CD8-positive, alpha-beta memory T cell (primary cell): ENCODE results near the gene CEP112. TPM values are rescaled to one million over a fixed set of nuclear protein-coding genes. Genes with fewer than 3 reads are reported as not detected.

Source experiments
- CTCF ChIA-PET: fragments of 350-600 bp; sonication (Branson Sonifier 250); formaldehyde crosslinking; loops from one replicate; lab custom pipeline; 2021; ENCODE audit warnings: antibody characterized with exemption; lab: Charles Lee
- POLR2A ChIA-PET: fragments of 350-600 bp; sonication (Branson Sonifier 250); formaldehyde crosslinking; loops from one replicate; lab custom pipeline; 2021; ENCODE audit warnings: antibody characterized with exemption; lab: Charles Lee
- DNase-seq, 5 donors: peaks; one replicate each; pipeline versions ENCODE4 v3.0.0 to v3.0.0-alpha.2; 2020 to 2022; ENCODE audit warnings: mixed read lengths in 1 of 5
- H3K27ac ChIP-seq: one replicate; pipeline ENCODE4 v1.7.0; 2013; ENCODE audit warnings: low read depth, mild to moderate bottlenecking, low read length, moderate library complexity
- H3K27me3 ChIP-seq: 2 replicates; pipeline ENCODE4 v1.7.0; 2013; ENCODE audit warnings: low read length, mild to moderate bottlenecking; ENCODE audit not compliant: insufficient read depth, poor library complexity, severe bottlenecking
- H3K36me3 ChIP-seq: 2 replicates; pipeline ENCODE4 v1.7.0; 2013; ENCODE audit warnings: mild to moderate bottlenecking, low read length, moderate library complexity; ENCODE audit not compliant: insufficient read depth
- H3K4me1 ChIP-seq: 2 replicates; pipeline ENCODE4 v1.7.0; 2013; ENCODE audit warnings: mild to moderate bottlenecking, low read length, moderate library complexity; ENCODE audit not compliant: insufficient read depth
- H3K4me3 ChIP-seq: 2 replicates; pipeline ENCODE4 v1.7.0; 2013; ENCODE audit warnings: mild to moderate bottlenecking, low read length
- H3K9me3 ChIP-seq: 2 replicates; pipeline ENCODE4 v1.7.0; 2013; ENCODE audit warnings: mild to moderate bottlenecking, low read length
- H3K27ac Mint-ChIP-seq, 8 donors: one replicate each; pipeline ENCODE4 v1.8.0; 2020 to 2021; ENCODE audit warnings: mixed read lengths in 8 of 8, mild to moderate bottlenecking in 6 of 8, inconsistent platforms in 3 of 8, moderate library complexity in 3 of 8
- H3K27me3 Mint-ChIP-seq, 2 donors: one replicate each; pipeline ENCODE4 v1.8.0; 2020 to 2021; ENCODE audit warnings: mixed read lengths in 2 of 2, mild to moderate bottlenecking in 1 of 2, moderate library complexity in 1 of 2
- H3K36me3 Mint-ChIP-seq, 3 donors: one replicate each; pipeline ENCODE4 v1.8.0; 2020 to 2021; ENCODE audit warnings: mixed read lengths in 3 of 3, inconsistent platforms in 1 of 3, mild to moderate bottlenecking in 1 of 3
- H3K4me1 Mint-ChIP-seq, 3 donors: one replicate each; pipeline ENCODE4 v1.8.0; 2020 to 2021; ENCODE audit warnings: mixed read lengths in 3 of 3, inconsistent platforms in 1 of 3, mild to moderate bottlenecking in 1 of 3
- H3K4me3 Mint-ChIP-seq, 7 donors: one replicate each; pipeline ENCODE4 v1.8.0; 2020 to 2021; ENCODE audit warnings: mixed read lengths in 7 of 7, mild to moderate bottlenecking in 6 of 7, moderate library complexity in 4 of 7, inconsistent platforms in 2 of 7
- H3K9me3 Mint-ChIP-seq, 5 donors: one replicate each; pipeline ENCODE4 v1.8.0; 2020 to 2022; ENCODE audit warnings: mixed read lengths in 5 of 5, mild to moderate bottlenecking in 3 of 5, moderate library complexity in 2 of 5, inconsistent platforms in 1 of 5
- polyA plus RNA-seq: library from polyadenylated mRNA; unstranded; fragments of 300-500 nt; fragmentation: Illumina TruSeq; gene quantifications from one replicate; pipeline ENCODE4 v1.2.3, GENCODE V29; 2021
- total RNA-seq, 2 experiments: library from RNA; stranded (reverse); gene quantifications; one replicate each; pipeline ENCODE4 v1.2.3, GENCODE V29; 2021

CEP112 gene
- total and polyA plus RNA-seq, 3 experiments from 2014 or later, result 0.64 to 4.5 (median 3.0) TPM

DNA sequence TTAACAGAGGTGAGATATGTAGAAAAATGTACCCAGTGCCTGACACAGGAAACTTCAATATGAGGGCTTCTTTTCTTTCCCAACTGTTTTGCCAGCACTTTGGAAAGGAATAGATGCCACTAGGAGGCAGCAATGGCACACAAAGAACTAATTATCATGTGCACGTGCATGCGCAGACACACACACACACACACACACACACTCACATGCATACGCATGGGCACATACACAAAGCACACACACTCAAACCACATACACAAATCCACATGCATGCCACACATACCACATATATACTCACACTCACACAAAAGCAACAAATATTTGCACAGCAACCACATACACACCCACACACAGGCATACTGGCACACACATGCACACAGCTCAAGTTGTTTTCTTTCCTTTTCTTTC is 8.8 kb upstream of the CEP112 start:
- no peaks in the 10 kb centered on the region for H3K9me3 Mint-ChIP-seq
- no peak overlapping the region for H3K27ac ChIP-seq
- H3K27me3 Mint-ChIP-seq, result peaks cover 0 to 5% of the 10 kb centered on the region in 2 donors
- ChIA-PET POLR2A (interaction anchor here (0.7 kb wide), 1 partner anchor 47 kb away, joined by 4 read pairs; no protein-coding TSS in a partner anchor), CTCF (interaction anchor here (0.8 to 1.3 kb wide), 4 partner anchors 9 to 366 kb away, joined by 3 to 5 read pairs (median 4); partner anchors contain the start of gene CEP112)
- peaks cover 16% of the 10 kb centered on the region for H3K4me1 ChIP-seq
- no peaks in the 10 kb centered on the region for H3K36me3 ChIP-seq
- no peaks in the 10 kb centered on the region for H3K27me3 ChIP-seq
- H3K9me3 ChIP-seq, result no peaks in the 10 kb centered on the region
- H3K4me3 ChIP-seq, result no peak overlapping the region
- H3K4me3 Mint-ChIP-seq, result peak overlapping the region in 2 of 7 donors; percentile 14 to 41
- H3K36me3 Mint-ChIP-seq, result no peaks in the 10 kb centered on the region
- H3K27ac Mint-ChIP-seq, result peak overlapping the region in 7 of 8 donors; percentile 2 to 87 (median 47)
- DNase-seq, result peak in 3 of 5 donors; percentile 24 to 40 (median 29)
- peaks cover 13 to 21% (median 19%) of the 10 kb centered on the region in 3 donors for H3K4me1 Mint-ChIP-seq

DNA sequence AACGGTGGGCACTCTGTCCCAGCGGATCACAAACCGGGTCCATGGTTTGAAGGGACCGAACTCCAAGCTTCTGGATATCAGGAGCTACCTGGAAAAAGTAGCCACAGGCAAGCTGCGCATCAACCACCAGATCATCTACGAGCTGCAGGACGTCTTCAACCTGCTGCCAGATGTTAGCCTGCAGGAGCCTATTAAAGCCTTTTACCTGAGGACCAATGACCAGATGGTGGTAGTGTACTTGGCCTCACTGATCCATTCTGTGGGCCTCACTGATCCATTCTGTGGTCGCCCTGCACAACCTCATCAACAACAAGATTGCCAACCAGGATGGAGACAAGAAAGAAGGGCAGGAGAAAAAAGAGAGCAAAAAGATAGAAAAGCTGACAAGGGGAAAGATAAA is 6.3 kb upstream of the CEP112 start:
- no peak overlapping the region for H3K4me3 ChIP-seq
- no peaks in the 10 kb centered on the region for H3K27me3 ChIP-seq
- Mint-ChIP-seq H3K9me3 (no peaks in the 10 kb centered on the region), H3K27me3 (peaks cover 0 to 5% of the 10 kb centered on the region in 2 donors), H3K4me1 (peaks cover 13 to 21% (median 19%) of the 10 kb centered on the region in 3 donors), H3K36me3 (no peaks in the 10 kb centered on the region), H3K27ac (peak overlapping the region in 1 of 8 donors; percentile 37), H3K4me3 (no peak overlapping the region)
- no peaks in the 10 kb centered on the region for H3K36me3 ChIP-seq
- no peak overlapping the region for H3K27ac ChIP-seq
- DNase-seq, result no peak
- H3K9me3 ChIP-seq, result no peaks in the 10 kb centered on the region
- CTCF ChIA-PET, result no interaction called here
- POLR2A ChIA-PET, result no interaction called here
- H3K4me1 ChIP-seq, result peaks cover 16% of the 10 kb centered on the region

DNA sequence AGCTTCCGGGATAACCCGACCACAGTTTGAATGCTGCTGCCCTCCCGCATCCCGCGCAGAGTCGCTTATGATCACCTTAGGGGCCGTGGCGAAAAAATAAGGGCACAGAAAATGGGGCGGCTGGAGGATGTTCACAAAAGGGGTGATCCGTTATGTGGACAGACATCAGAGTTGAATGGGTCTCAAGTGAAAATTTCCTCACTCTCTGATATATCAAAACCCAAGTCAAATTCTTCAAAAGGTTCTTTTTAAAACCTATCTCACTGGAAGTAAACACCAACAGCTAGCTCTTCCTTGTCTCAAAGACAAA is 400 bp upstream of the CEP112 start:
- peak overlapping the region; percentile 68 for H3K27ac ChIP-seq
- no peaks in the 10 kb centered on the region for H3K27me3 ChIP-seq
- ChIA-PET CTCF (interaction anchor here (1.6 to 1.9 kb wide), 2 partner anchors 8 to 10 kb away, joined by 4 to 5 read pairs; no protein-coding TSS in a partner anchor), POLR2A (interaction anchor here (0.6 kb wide), 1 partner anchor 12 kb away, joined by 3 read pairs; no protein-coding TSS in a partner anchor)
- peak overlapping the region; percentile 83 to 94 (median 86) for H3K4me3 Mint-ChIP-seq
- peak overlapping the region; percentile 90 to 98 (median 96) for H3K27ac Mint-ChIP-seq
- H3K36me3 Mint-ChIP-seq, result peaks cover 0 to 1% (median 0%) of the 10 kb centered on the region in 3 donors
- peaks cover 12% of the 10 kb centered on the region for H3K4me1 ChIP-seq
- H3K4me1 Mint-ChIP-seq, result peaks cover 12 to 18% (median 17%) of the 10 kb centered on the region in 3 donors
- peak overlapping the region; percentile 41 for H3K4me3 ChIP-seq
- H3K36me3 ChIP-seq, result no peaks in the 10 kb centered on the region
- H3K27me3 Mint-ChIP-seq, result no peaks in the 10 kb centered on the region
- no peak for DNase-seq
- H3K9me3 ChIP-seq, result no peaks in the 10 kb centered on the region
- H3K9me3 Mint-ChIP-seq, result peaks cover 0 to 3% (median 0%) of the 10 kb centered on the region in 5 donors

DNA sequence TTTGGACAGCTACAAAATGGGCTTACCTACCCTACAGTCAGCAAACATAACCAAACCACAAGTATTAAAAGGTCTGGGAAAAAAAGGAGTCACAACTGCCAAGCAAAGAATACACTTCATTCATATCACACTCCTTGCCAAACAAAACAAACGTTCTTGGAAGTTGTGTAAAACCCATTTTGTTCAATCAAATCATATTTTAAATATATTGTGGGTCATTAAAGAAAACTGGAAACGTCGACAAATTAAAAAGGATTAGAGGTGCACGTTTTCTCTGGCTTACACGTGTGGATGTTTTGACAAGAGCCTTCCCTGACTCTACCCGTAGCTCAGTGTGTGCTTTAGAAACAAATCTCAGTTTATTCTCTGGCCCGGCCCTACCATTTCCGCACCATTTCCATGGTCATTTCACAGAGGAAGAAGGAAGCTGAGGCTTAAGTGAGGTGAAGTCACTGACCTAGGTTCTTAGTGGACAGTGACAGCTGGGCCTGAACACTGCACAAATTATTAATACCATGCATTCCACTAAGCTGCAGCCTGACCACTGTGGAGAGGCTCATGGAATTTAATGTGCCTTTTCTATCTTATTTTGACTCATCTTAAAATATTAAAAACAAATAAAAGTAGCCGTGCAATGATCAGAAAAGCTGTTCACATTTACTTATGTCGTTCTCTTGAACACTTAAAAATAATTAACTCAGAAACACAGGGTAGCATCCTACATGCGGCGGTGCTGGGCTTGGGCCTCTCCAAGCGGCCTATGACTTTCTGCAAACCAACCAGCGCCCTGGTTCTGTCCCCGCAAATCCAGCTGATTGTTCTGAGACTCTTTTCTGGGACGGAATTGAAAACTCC is 968 bp downstream of the CEP112 start:
- H3K27ac ChIP-seq, result no peak overlapping the region
- ChIA-PET POLR2A (interaction anchor here (0.5 kb wide), 1 partner anchor 832 kb away, joined by 3 read pairs; no protein-coding TSS in a partner anchor), CTCF (interaction anchor here (1.6 to 2.7 kb wide), 3 partner anchors 9 to 11 kb away, joined by 4 to 5 read pairs (median 5); no protein-coding TSS in a partner anchor)

DNA sequence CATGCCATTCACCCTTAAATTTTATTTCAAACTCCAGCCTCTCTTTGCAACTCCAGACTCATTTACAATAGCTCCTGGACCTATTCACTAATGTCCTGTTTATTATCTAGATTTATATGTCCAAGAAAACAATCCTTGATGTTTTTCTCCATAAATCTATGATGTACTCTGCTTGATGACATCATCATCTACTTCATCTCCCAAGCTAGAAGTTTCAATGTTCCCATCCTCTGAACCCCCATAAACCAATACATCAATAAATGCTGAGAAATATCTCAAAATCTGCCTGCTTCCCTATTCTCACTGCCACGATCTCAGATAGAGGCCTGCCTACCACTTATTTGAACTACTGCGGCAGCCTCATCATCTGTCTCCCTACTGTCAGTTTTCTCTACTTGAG is 4.2 kb downstream of the CEP112 start:
- H3K27ac ChIP-seq, result no peak overlapping the region
- peaks cover 12% of the 10 kb centered on the region for H3K4me1 ChIP-seq
- Mint-ChIP-seq H3K4me1 (peaks cover 12 to 18% (median 17%) of the 10 kb centered on the region in 3 donors), H3K36me3 (peaks cover 0 to 8% (median 1%) of the 10 kb centered on the region in 3 donors), H3K9me3 (peaks cover 0 to 3% (median 0%) of the 10 kb centered on the region in 5 donors), H3K27me3 (peaks cover 0 to 4% of the 10 kb centered on the region in 2 donors), H3K27ac (no peak overlapping the region), H3K4me3 (no peak overlapping the region)
- no peaks in the 10 kb centered on the region for H3K36me3 ChIP-seq
- H3K9me3 ChIP-seq, result no peaks in the 10 kb centered on the region
- no peak overlapping the region for H3K4me3 ChIP-seq
- ChIA-PET CTCF (interaction anchor here (1.0 kb wide), 1 partner anchor 8 kb away, joined by 3 read pairs; no protein-coding TSS in a partner anchor), POLR2A (no interaction called here)
- no peak for DNase-seq
- H3K27me3 ChIP-seq, result no peaks in the 10 kb centered on the region

More for the DNA sequence above, 968 bp downstream of the CEP112 start:
- Mint-ChIP-seq H3K4me3 (peak overlapping the region; percentile 83 to 94 (median 86)), H3K36me3 (peaks cover 0 to 1% (median 0%) of the 10 kb centered on the region in 3 donors), H3K4me1 (peaks cover 12 to 18% (median 17%) of the 10 kb centered on the region in 3 donors), H3K9me3 (peaks cover 0 to 3% (median 0%) of the 10 kb centered on the region in 5 donors), H3K27me3 (no peaks in the 10 kb centered on the region), H3K27ac (peak overlapping the region; percentile 58 to 96 (median 90))
- DNase-seq, result peak in 1 of 5 donors; percentile 15
- Histone ChIP-seq H3K4me1 (peaks cover 12% of the 10 kb centered on the region), H3K36me3 (no peaks in the 10 kb centered on the region), H3K4me3 (peak overlapping the region; percentile 58), H3K27me3 (no peaks in the 10 kb centered on the region), H3K9me3 (no peaks in the 10 kb centered on the region)

DNA sequence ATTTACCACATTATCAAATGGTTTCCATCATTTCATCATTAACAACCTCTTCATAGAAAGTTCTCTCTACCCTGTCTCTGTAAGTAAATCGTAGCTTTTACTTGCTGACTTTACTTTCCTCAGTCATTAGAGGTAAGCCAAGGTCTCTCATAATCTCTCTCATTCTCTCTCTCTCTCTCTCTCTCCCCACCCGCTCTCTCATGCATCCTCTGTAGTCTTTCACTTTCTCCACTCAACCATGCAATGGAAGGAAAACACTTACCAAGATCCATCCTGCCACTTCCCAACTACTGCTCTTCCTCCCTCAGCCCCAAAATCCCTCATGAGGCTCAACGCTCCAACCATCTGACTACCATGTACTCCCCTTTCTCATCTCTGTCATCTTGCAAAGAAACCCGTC is 6.1 kb downstream of the CEP112 start:
- Histone ChIP-seq H3K36me3 (no peaks in the 10 kb centered on the region), H3K4me3 (no peak overlapping the region), H3K9me3 (no peaks in the 10 kb centered on the region), H3K27ac (no peak overlapping the region), H3K4me1 (peaks cover 1% of the 10 kb centered on the region), H3K27me3 (no peaks in the 10 kb centered on the region)
- Mint-ChIP-seq H3K4me1 (peaks cover 1 to 5% (median 4%) of the 10 kb centered on the region in 3 donors), H3K9me3 (no peaks in the 10 kb centered on the region), H3K36me3 (peaks cover 3 to 12% (median 3%) of the 10 kb centered on the region in 3 donors), H3K4me3 (no peak overlapping the region), H3K27ac (no peak overlapping the region), H3K27me3 (peaks cover 0 to 4% of the 10 kb centered on the region in 2 donors)
- ChIA-PET POLR2A (interaction anchor here (0.6 kb wide), 1 partner anchor 546 kb away, joined by 4 read pairs; no protein-coding TSS in a partner anchor), CTCF (no interaction called here)
- DNase-seq, result no peak

DNA sequence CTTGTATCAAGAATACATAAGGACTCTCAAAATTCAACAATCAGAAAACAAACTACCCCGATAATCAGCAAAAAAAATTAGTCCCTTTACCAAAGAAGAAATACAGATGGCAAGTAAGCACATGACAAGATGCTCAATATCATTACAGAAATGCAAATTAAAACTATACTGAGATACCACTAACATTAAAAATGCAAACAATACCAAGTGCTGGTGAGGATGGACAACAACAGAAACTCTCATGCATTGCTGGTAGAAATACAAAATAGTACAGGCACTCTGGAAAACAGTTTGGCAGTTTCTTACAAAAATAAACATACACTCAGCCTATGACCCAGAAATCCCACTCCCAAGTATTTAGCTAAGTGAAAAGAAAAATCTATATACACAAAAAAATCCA is 7.5 kb downstream of the CEP112 start:
- H3K36me3 ChIP-seq, result no peaks in the 10 kb centered on the region
- ChIA-PET CTCF (no interaction called here), POLR2A (no interaction called here)
- no peaks in the 10 kb centered on the region for H3K27me3 ChIP-seq
- no peaks in the 10 kb centered on the region for H3K9me3 Mint-ChIP-seq
- H3K9me3 ChIP-seq, result no peaks in the 10 kb centered on the region
- no peak overlapping the region for H3K27ac Mint-ChIP-seq
- no peak overlapping the region for H3K4me3 ChIP-seq
- H3K27me3 Mint-ChIP-seq, result peaks cover 0 to 4% of the 10 kb centered on the region in 2 donors
- H3K4me1 Mint-ChIP-seq, result peaks cover 0 to 2% (median 0%) of the 10 kb centered on the region in 3 donors
- no peak for DNase-seq
- no peak overlapping the region for H3K4me3 Mint-ChIP-seq
- H3K27ac ChIP-seq, result no peak overlapping the region
- no peaks in the 10 kb centered on the region for H3K4me1 ChIP-seq
- H3K36me3 Mint-ChIP-seq, result peaks cover 3 to 12% (median 3%) of the 10 kb centered on the region in 3 donors
